Hematopoietic multipotent progenitor cell treated with erythropoietin and hydrocortisone succinate and interleukin-3 and kit ligand, for 4 days (in vitro differentiated cells): ENCODE results near the gene BCL2.

ENCODE experiments used
- DNase-seq: peaks from one replicate; pipeline ENCODE4 v3.0.0-alpha.2; 2015

The BCL2 gene

DNA sequence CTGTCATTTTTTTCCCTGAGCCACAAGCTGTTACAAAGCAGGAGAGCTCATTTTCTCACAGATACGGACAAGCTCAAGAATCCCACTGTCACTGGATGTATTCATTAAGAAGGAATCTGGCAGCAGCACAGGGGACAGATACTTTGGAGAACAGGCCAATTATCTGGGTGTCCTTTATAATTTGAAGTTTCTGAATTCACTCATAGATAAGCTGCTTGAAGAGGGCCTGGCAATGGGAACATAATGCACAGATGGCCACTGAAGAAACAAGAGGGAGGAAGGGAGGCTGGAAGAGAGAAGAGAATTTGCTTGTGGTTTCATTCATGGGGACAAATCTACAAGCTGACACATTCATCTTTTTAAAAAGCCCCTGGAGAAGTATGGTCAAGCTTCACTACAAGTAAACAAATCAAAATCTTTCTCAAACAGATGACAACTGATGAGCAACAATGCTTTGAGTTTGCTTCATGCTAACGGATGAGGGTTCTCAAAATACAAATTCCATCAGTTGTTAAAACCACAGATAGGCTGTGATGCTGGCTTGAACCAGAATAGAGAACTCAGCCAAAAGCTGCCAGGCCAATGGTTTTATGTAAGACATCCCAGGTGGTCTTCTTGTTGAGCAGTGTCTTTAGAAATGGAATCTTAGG, 11.9 kb downstream of the BCL2 start:
- DNase-seq = no peak

DNA sequence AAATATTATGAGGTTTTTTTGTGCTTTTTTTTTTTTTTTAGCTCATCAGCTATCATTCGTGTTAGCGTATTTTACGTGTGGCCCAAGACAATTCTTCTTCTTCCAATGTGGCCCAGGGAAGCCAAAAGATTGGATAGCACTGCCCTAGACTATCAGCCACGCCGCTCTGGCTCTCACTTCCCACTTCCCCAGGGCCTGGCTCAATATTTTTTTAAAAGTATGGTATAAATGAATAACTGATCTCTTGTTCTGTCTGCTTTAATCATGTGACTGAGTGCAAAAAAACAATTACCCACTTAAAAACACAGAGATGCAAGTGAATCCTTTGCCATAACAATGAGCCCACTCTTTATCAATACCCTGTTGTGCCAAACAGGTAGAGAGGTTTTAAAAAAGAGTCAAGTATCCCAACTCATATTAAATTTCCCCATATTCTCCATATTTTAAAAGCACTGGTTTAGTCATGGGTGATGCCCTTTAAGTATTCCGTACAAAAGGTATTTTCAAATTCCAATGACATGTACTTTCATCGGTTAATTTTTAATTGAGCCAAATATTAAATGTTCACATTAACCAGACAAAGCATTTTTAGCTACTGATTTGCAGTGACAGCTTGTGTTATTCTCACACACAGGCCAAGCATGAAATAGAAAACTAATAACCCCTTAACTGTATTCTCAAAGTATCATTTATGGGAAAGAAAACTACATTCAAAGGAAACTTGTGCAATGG, 12.6 kb downstream of the BCL2 start:
- DNase-seq = no peak

DNA sequence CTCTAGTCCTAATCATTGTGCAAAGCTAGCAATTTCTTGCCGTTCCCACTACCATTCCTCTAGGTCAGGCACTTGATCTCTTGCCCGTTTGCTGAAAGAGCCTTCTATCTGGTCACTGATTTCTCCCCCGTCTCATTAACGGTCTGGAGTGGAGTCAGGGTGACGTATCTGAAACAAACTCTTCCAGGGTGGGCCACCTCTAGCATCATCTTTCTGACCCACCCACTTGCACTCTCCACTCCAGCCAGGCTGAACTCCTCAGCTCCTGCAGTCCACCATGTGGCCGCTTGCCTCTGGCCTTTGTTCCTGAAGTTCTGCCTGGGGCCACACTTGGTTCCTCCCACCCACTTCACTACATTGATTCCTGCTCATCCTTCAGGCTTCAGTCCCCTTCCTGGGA, 13.3 kb downstream of the BCL2 start:
- no peak for DNase-seq

DNA sequence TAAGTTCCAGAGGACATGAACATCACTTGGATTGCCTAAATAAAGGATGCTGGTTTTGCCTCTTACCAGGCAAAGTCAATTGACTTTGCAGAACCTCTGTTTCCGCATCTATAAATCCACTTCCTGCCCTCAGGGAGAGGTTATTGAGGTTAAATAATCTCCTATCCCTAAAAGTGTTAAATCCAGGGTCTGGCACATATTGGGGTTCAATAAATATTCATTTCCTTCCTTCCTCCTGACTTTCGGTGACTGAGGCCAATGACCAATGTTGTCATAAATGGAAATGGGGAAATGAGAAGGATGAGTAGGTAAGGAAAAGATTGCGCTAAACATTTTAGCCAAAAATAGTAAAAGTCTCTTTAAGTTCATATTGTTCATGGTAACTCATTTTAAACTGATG, 16.0 kb downstream of the BCL2 start:
- DNase-seq = no peak

DNA sequence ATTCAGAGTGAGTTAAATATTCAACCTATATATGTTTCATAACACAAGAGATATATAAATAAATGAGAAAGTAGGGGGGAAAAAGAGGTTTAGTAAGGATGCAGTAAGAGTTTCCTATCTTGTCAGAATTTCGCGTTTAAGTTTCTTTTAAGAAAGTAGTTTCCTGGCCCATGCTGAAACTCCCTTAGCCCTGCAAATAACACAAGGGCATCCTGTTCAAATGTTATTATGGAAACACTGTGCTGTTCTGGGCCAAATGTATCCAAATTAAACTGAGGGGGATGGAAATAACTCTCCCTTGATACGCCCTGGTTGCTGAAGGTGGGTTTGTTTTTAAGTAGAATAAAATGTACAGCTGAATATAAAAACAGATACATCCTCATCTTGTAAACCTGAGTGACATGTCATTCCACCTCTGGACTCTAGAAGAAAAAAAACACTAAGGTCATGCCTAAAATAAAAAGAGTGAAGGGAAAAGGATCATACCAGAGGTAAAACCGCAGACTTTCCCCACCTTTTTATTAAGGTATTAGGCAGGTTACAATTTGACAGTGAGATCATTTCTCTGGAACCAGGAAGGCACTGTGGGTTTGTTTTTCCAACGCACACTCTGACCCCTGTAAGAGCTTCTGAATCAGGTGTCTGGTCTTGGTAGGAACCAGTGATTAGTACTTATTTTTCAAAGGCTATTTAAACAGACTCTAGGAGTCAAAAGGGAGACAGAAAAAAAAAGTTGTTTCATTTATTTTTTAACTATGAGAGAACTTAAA, 16.7 kb downstream of the BCL2 start:
- DNase-seq = no peak

DNA sequence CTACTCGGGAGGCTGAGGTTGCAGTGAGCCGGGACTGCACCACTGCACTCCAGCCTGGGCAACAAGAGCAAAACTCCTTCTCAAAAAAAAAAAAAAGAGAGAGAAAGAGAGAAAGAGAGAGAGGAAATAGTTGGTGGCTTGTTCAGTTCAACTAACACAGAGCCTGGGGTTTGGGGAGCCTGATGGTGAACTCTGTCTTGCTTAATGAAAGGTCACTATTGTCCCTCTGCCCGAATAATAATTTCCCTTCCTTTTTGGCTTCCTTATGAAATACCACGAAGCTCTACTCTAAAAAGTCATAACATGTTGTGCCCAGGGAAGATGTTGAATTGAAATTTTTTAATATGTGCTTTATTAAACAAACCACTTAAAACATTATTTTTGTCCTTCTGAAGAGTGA, 17.3 kb downstream of the BCL2 start:
- no peak for DNase-seq

DNA sequence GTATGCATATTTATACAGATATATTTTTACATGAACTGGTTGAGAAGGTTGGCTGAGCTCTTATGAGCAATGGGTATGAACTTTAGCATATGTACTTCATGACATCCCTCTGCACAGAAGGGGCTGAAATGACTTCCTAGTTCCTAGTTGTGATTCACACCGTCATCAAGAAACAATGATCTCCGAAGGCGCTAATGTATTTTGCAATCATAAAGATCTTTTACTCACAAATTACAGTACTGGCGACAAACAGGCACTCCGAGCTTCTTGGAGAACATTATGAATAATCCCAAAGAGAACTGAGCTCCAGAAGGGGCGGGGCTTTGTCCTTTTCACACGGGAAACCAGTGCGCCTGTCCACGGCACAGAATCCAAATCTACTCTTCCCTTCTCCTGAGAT, 18.1 kb downstream of the BCL2 start:
- DNase-seq = no peak

DNA sequence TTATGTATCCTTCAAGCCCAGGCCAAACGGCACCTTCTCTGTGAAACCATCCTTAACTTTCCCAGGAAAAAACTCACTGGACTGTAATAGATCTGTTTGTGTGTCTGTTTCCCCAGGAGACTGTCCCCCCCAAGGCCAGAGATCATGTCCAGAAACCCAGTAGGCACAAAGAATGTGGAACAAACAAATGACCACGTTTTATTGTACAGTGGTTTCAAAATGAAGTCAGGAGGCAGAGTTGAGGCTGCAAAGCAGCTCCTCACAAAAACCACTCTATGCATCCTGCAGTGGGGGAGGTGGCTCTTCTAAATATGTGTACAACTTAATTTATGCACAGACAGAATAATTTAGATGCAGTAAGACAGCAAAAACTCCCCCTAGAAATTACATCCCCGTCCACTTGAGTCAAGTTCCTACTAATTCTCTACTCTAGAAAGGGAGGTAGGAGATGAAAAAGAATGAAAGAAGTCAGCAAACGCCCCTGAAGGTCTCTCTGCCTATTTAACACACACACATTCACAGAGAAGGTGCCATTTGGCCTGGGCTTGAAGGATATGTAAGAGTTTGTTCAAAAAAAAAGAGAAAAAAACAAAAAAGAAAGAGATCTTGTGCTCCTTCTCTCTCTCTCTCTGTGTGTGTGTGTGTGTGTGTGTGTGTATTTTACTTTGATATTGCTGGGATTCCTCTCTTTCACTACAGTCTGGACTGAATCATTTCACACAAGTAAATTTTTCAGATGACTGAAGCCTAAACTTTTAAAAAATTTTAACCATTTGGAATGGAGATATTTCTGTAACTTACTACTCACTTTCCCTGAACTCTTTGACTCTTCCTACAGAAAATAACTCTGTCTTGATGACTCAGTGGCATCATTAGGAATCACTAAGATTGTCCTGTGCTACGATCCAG, 19.5 kb downstream of the BCL2 start:
- no peak for DNase-seq

DNA sequence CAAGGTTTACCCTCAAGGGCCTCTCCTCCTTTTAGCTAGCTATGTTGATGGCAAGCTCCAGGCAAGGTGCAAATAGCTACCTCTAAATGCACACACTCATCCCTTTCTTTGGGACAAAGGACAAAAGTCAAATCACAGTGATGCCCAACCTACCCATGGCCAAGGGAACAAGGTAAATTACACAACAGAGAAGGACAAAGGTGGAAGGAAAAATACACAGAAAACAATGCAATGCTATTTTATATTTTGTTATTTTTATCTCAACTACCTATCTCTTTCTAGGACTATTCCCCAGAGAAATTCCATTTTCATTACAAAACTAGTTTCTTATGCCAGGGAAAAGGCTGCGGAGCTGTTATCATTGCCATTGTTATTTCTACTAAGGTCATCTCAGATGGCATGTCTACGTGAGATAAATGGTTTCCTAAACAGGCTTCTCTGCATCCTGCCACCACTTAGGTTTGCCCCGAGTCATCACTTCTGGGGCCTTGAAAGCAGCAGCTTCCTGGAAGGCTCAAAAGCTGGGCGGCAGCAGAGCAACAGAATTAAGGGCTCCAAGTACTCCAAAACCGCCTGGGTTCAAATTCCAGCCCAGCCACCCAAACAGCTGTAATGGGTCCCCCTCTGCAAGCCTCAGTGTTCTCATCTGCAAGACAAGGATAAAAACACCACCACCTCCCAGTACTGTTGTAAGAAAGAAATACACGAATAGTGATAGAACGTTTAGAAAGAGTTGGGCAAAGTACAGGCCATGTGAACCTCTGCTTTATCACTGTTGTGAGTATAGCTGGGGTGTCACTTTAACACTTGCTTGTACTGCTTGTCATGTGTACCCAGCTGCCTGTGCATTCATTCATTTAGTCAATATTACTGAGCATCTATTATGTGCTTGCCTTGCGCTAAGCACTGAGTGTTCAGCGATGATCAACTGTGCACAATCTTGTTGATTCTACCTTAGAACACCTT, 20.9 kb downstream of the BCL2 start:
- DNase-seq = no peak

DNA sequence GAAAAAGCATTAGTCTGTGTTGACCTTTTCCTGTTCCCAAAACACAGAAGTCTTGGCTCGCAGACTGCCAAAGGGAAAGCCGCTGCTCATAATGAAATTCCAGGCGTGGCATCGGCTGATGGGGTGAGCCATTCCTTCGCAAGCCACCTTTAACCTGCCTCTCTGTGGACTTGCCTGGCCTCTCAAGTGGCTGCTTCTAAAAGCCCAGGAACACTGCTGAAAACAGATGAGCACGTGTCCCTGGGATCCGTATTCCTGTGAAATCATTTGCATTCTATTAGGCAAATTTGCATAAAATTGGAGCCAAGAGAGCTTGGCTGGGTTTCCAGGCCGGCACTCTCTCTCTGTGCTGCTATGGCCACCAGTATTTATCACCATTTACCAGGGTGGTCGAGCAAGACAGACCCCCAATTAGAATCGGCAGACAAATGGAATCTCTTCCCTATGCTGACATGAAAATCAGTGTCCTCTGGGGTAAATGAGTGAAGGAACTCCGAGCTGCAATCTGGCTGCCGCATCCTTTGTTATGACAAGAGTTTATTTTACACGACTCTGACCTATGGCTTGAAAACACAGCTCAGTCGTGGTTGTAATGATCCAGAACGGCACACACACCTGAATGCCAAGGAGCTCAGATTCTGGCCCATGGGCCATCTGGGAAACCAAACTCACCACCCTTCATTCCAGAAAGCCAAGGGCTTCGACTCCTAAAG, 21.7 kb downstream of the BCL2 start:
- DNase-seq = no peak

DNA sequence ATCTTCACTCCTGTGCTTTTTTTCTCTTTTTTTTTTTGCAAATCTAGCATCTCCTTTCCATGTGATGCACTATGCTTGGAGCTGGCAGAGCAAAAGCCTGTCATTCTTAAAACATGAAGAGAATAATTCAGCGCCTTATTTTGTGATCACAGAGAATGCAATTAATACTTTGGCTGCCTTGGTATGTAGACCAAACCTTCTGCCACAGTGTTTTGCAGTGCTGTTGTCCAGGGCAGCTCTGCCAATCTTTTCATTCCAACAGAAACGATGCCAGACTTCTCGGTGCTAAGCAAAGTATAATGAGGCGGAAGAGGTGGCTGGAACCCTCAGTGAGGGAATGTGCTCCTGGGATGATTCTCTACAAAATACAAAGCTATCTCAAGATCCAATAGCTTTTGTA, 25.6 kb downstream of the BCL2 start:
- DNase-seq = no peak

DNA sequence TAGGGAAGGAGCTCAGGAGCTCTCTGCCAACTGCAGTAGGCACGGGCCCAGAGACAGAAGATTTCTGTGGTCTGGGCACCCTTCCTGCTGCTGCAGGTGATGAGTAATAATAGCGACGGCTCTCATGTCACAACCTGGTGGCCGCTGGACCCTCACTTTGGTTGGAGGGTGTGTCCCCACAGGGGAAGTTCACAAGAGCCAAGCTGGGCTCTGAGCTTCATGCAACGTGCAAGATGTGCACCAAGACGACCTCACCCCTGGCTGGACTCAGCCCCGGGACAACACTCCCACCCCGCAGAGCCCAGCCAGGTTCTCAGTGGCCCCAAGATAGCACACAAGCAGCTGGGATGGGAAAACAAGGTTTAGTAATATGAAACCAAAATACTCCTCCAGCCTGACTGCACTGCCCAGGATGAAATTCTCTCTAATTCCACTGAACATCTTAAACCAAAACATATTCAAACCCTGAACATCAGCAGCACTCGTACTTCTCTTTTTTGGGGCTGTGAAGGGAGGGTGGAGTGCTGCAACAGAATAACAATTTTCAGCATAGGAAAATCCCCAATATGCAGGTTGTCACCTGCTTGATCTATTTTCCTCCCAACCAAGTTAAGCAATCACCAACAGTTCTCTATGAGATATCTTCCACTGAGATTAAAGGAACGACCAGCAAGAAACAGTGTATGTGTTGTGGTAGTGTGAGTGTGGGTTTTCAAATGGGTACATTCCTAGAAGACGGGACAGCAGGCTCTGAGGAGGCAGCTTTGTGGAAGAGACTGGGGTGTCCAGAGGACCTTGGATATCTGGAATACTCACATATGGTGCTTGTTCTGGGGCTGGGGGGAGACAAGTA, 26.5 kb downstream of the BCL2 start:
- no peak for DNase-seq

DNA sequence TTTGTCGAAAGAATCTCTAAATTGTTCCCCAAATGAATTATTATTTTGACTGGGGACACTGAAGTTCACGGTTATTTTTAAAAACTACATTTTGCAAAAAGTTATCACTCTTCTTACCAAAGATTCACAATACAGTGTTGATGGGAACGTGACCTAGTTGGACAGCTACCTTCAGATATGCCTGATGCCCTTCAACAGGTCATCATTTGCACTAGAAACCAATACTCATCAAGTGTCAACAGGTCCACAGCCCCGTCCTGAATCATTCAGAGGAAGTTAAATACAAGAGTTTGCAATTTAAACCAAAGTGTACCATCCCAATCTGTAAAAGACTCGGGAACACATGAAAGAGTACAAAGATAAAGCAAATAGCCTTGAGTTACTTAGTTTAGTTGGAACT, 28.3 kb downstream of the BCL2 start:
- no peak for DNase-seq

DNA sequence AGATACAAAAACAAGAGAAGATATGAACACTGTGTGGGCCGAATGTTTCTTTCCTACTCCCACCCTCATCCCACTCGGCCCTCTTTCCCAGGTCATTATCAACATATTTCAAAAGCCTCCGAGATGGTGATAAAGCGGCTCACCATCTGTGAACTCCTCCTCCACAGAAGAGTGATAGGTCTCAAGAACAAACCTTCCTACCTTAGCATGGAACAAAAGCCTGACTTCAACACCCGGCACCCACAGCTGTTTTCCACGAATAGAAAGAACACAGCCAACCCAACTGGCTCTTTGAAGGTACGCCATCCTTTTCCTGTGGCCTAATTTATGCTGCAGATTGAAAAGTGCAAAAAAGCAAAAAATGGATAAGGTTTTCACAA, 28.8 kb downstream of the BCL2 start:
- DNase-seq = no peak

DNA sequence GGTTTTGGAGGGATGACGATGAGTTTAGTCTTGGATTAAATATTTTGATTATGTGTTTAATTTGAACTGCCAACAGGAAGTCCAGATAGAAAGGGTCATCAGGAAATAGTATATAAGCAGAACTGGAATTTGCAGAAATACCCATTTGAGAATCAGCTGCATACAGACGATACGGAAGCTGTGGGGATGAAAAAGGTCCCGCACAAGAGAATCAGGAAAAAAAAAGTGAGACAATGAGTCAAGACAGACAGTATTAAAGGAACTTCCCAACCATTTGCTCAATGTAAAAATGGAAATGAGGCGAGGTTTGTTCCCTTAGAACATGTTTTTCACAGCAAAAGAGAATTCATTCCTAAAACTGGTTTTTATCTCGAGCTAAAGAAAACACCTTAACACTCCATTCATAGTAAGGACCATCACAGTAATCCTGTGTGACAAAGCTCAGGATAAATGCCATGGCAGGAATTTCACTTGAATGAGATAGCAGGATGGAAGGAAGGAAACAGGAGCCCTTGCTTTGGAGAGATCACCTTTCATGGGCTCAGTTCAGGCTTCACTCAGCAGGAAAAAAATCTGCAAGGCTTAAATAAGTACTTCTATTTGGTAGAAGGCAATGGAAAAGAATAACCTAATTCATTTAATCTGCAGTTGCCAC, 29.3 kb downstream of the BCL2 start:
- no peak for DNase-seq

DNA sequence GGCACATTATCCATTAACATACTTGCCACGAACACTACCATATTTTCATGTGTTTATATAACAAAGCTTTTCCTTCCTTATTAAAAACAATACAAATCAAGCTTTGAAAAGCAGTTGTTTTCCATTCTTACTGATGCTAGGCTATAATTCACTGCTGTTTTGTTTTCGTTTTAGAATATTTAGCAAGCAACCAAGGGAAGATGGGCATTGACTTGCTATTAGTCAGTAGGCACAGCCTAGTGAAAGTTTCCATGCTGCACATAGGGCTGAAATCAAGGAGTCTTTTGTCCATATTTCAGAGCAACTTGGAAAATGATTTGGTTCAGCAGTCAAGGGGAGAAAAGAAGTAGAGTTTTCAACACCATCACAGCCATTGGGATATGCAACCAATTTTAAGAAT, 31.3 kb downstream of the BCL2 start:
- no peak for DNase-seq

DNA sequence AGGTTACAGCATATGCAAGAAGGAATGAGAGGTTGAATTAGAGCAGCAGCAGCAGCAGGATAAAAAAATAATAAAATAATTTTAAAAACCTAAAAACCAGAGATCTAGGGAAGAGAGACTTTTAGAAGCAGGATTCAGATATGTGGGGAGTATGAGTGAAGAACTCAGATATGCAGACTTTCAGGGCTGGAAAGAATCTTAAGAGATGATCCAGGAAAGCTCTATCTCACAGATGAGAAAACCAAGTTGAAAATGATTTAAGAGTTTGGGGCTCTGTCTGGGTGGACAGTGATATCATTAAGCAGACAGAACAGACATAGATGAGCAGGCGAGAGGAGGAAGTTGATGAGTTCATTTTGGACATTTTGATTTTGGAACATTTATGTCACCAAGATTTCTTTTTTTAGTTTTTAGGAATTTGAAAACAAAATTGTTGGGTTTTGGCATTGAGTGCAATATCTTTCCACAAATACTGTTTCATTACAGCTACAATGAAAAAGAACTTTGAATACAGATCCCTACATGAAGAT, 31.8 kb downstream of the BCL2 start:
- no peak for DNase-seq

DNA sequence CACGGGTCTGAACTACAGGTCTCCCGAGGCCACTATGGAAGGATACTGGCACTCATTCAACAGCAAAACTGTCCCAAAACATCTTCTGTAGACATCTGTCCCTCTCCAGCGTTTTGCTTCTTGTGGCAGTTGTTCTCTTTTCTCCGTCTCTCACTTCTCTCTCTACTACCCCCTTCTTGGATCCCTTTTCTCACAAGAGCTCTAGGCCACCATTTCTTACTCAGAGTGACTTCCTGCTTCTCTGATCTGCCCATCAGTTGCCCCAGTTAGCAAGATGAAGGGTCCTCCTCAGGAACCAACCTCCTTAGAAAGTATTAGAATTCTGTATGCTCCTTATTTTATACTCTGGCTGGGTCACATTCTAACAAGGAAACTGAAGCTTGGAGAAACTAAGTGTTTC, 32.6 kb downstream of the BCL2 start:
- DNase-seq = no peak
